HL-60 (cell line): ENCODE data around the gene DMRTB1.

Source experiments
- DNase-seq, 2 experiments: peaks; one replicate each; pipeline ENCODE4 v3.0.0-alpha.2; 2010 to 2020; ENCODE audit warnings: low read depth in 1 of 2, low spot score in 1 of 2
- H3K27ac ChIP-seq: fragments of 250-450 bp; sonication (Bioruptor Pico); replicated peaks from 2 replicates; pipeline ENCODE4 v1.5.1; 2020; ENCODE audit warnings: mild to moderate bottlenecking, moderate library complexity
- H3K27me3 ChIP-seq: fragments of 250-450 bp; sonication (Bioruptor Pico); 2 replicates; pipeline ENCODE4 v1.5.1; 2021; ENCODE audit warnings: mild to moderate bottlenecking, moderate library complexity; ENCODE audit not compliant: insufficient read depth, poor library complexity, severe bottlenecking
- H3K4me3 ChIP-seq: replicated peaks from 2 replicates; pipeline ENCODE4 v1.5.1; 2011; ENCODE audit warnings: mild to moderate bottlenecking, control low read depth, low read length; ENCODE audit not compliant: insufficient read depth
- GABPA ChIP-seq: IDR thresholded peaks from 2 replicates; pipeline ENCODE4 v1.6.1; 2012; ENCODE audit warnings: low read depth
- POLR2AphosphoS5 ChIP-seq: IDR thresholded peaks from 2 replicates; pipeline ENCODE4 v1.6.1; 2012; ENCODE audit warnings: low read depth
- SPI1 ChIP-seq: IDR thresholded peaks from 2 replicates; pipeline ENCODE4 v1.6.1; 2012; ENCODE audit warnings: low read depth, mild to moderate bottlenecking, borderline replicate concordance
- TF ChIP-seq, protein P1 (sequence below): IDR thresholded peaks from one replicate; pipeline ENCODE4 v1.5.1; 2011; ENCODE audit warnings: low read length, control low read depth, inconsistent platforms; ENCODE audit not compliant: insufficient read depth
- TF ChIP-seq, protein P2 (sequence below): IDR thresholded peaks from 2 replicates; pipeline ENCODE4 v1.6.1; 2012; ENCODE audit warnings: low read depth; ENCODE audit not compliant: insufficient replicate concordance

DMRTB1 gene

DNA sequence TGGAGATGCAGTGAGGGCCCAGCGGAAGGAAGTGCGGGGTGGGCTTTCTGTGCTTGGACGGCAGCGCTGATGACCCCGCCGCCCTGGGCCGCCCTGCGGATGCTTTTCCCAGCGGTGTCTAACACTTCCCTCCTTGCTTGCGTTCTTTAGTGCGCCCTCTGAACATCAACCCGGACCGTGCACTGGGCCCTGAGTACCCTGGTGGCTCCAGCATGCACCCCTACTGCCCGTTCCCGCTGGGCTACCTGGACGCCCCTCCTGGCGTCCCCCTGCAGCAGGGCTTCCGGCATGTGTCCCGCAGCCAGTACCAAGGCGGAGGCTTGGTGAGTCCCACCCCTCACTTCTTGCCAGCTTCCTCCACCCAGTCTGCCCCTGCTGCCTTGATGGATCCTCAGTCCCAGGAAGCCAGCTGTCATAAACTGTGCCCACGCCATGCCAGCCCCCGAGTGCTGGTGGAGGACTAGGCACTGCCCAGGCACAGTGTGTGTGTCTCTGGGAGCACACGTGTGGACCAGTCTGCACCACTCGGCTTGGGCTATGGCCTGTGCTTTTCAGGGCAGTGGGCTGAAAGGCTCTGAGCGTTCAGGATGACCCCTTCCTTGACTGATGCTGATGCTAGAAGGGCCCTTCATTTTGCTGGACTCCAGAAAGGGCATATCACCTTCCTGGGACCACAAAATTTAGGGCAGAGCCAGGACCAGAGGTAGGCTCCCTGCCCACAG lies 2.3 kb downstream of the DMRTB1 start:
- Histone ChIP-seq H3K27ac (no peak overlapping the region), H3K27me3 (no peaks in the 10 kb centered on the region), H3K4me3 (no peak overlapping the region)
- TF ChIP-seq GABPA (no peak), SPI1 (no peak), POLR2AphosphoS5 (no peak)
- TF ChIP-seq, protein P1, sequence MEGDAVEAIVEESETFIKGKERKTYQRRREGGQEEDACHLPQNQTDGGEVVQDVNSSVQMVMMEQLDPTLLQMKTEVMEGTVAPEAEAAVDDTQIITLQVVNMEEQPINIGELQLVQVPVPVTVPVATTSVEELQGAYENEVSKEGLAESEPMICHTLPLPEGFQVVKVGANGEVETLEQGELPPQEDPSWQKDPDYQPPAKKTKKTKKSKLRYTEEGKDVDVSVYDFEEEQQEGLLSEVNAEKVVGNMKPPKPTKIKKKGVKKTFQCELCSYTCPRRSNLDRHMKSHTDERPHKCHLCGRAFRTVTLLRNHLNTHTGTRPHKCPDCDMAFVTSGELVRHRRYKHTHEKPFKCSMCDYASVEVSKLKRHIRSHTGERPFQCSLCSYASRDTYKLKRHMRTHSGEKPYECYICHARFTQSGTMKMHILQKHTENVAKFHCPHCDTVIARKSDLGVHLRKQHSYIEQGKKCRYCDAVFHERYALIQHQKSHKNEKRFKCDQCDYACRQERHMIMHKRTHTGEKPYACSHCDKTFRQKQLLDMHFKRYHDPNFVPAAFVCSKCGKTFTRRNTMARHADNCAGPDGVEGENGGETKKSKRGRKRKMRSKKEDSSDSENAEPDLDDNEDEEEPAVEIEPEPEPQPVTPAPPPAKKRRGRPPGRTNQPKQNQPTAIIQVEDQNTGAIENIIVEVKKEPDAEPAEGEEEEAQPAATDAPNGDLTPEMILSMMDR, result no peak
- TF ChIP-seq, protein P2, sequence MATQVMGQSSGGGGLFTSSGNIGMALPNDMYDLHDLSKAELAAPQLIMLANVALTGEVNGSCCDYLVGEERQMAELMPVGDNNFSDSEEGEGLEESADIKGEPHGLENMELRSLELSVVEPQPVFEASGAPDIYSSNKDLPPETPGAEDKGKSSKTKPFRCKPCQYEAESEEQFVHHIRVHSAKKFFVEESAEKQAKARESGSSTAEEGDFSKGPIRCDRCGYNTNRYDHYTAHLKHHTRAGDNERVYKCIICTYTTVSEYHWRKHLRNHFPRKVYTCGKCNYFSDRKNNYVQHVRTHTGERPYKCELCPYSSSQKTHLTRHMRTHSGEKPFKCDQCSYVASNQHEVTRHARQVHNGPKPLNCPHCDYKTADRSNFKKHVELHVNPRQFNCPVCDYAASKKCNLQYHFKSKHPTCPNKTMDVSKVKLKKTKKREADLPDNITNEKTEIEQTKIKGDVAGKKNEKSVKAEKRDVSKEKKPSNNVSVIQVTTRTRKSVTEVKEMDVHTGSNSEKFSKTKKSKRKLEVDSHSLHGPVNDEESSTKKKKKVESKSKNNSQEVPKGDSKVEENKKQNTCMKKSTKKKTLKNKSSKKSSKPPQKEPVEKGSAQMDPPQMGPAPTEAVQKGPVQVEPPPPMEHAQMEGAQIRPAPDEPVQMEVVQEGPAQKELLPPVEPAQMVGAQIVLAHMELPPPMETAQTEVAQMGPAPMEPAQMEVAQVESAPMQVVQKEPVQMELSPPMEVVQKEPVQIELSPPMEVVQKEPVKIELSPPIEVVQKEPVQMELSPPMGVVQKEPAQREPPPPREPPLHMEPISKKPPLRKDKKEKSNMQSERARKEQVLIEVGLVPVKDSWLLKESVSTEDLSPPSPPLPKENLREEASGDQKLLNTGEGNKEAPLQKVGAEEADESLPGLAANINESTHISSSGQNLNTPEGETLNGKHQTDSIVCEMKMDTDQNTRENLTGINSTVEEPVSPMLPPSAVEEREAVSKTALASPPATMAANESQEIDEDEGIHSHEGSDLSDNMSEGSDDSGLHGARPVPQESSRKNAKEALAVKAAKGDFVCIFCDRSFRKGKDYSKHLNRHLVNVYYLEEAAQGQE, result no peak
- no peak for DNase-seq

DNA sequence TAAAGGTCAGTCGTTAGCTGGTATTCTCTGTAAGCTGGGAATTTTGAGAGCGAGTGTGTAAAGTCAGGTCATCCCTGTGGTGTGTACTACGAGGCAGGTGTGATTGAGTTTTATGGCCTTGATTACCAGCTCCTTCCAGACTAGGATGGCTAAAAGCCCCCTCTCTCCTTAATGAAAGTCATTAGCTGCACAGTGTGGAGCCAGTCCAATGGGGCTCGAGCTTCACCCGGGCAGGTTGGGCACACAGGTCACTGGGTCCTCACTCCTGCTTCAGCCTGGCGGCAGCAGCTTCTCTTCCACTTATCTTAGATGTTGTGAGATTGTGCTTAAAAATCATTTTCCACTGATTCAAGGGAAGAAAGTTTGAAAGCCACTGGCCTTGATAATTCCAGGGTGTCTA lies 3.0 kb downstream of the DMRTB1 start:
- TF ChIP-seq POLR2AphosphoS5 (no peak), GABPA (no peak), SPI1 (no peak)
- TF ChIP-seq, protein P1, result no peak
- TF ChIP-seq, protein P2, result no peak
- no peak for DNase-seq
- no peaks in the 10 kb centered on the region for H3K27me3 ChIP-seq
- no peak overlapping the region for H3K4me3 ChIP-seq
- no peak overlapping the region for H3K27ac ChIP-seq

DNA sequence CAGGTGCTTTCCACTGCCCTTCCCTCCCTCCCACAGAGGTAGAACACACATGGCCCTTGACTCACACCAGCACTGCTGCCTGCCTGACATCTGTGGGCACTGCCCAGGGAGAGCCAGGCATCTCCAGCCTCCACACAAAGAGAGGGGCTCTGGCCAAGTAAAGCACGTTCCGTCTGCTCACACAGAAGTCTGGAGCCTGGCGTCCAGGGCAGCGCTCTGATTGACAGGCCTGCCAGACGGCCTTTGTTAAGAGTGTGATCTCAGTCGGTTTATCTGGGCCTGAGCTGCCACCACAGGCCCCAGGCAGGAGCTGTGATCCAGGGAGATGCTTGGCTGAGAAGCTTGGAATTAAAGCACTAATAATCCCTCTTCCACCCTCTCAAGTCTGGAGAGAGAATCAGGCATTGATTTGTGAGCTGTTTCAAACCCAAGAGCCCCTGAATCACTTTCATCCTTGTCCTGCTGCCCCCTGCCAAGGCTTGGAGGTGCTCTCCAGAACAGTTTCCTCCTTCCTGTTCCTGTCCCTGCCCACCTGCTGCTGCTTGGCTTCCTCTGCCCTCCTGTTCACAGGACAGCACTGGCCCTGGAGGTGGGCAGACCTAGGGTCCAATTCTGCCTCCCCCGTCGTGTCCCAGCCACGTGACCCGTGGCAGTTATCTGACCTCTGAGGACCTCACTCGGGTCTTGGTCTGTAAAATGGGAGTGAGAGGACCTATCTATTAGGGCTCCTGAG lies 3.7 kb downstream of the DMRTB1 start:
- no peaks in the 10 kb centered on the region for H3K27me3 ChIP-seq
- TF ChIP-seq, protein P1, result no peak
- no peak for TF ChIP-seq GABPA
- TF ChIP-seq, protein P2, result no peak
- TF ChIP-seq SPI1, result no peak
- TF ChIP-seq POLR2AphosphoS5, result no peak
- DNase-seq, result no peak
- no peak overlapping the region for H3K27ac ChIP-seq
- no peak overlapping the region for H3K4me3 ChIP-seq
